ENCODE results near the gene PLEKHA7.

PLEKHA7 gene

GRCh38 chr11:16771350-16772140 lies 242.7 kb downstream of the PLEKHA7 start:
- Mint-ChIP-seq H3K9me3 (no peaks in the 10 kb centered on the region), H3K36me3 (no peaks in the 10 kb centered on the region), H3K4me1 (no peaks in the 10 kb centered on the region), H3K27ac (no peak overlapping the region), H3K27me3 (peaks cover 9% of the 10 kb centered on the region), H3K4me3 (no peak overlapping the region)
- ATAC-seq = no peak

- Mint-ChIP-seq H3K36me3 (no peaks in the 10 kb centered on the region), H3K9me3 (no peaks in the 10 kb centered on the region), H3K27me3 (peaks cover 9% of the 10 kb centered on the region), H3K4me1 (no peaks in the 10 kb centered on the region), H3K27ac (no peak overlapping the region), H3K4me3 (no peak overlapping the region)
- ATAC-seq = no peak
Observed at GRCh38 chr11:16770016-16770415, 244.2 kb downstream of the PLEKHA7 start.

GRCh38 chr11:16769386-16769785 lies 244.8 kb downstream of the PLEKHA7 start:
- no peaks in the 10 kb centered on the region for H3K9me3 Mint-ChIP-seq
- H3K36me3 Mint-ChIP-seq = no peaks in the 10 kb centered on the region
- ATAC-seq = no peak

GRCh38 chr11:16767957-16768356 lies 246.3 kb downstream of the PLEKHA7 start:
- Mint-ChIP-seq H3K9me3 (no peaks in the 10 kb centered on the region), H3K4me3 (no peak overlapping the region), H3K27me3 (peaks cover 9% of the 10 kb centered on the region), H3K36me3 (no peaks in the 10 kb centered on the region), H3K4me1 (no peaks in the 10 kb centered on the region), H3K27ac (no peak overlapping the region)
- ATAC-seq = no peak

More at GRCh38 chr11:16769386-16769785, 244.8 kb downstream of the PLEKHA7 start:
- H3K4me3 Mint-ChIP-seq = no peak overlapping the region
- H3K27ac Mint-ChIP-seq = no peak overlapping the region
- H3K4me1 Mint-ChIP-seq = no peaks in the 10 kb centered on the region
- peaks cover 9% of the 10 kb centered on the region for H3K27me3 Mint-ChIP-seq

GRCh38 chr11:16767137-16767536 lies 247.1 kb downstream of the PLEKHA7 start:
- Mint-ChIP-seq H3K36me3 (no peaks in the 10 kb centered on the region), H3K9me3 (no peaks in the 10 kb centered on the region), H3K27me3 (peaks cover 9% of the 10 kb centered on the region), H3K4me1 (no peaks in the 10 kb centered on the region), H3K4me3 (no peak overlapping the region), H3K27ac (no peak overlapping the region)
- ATAC-seq = no peak

GRCh38 chr11:16764888-16765287 lies 249.3 kb downstream of the PLEKHA7 start:
- no peak for ATAC-seq
- Mint-ChIP-seq H3K9me3 (no peaks in the 10 kb centered on the region), H3K27me3 (peaks cover 9% of the 10 kb centered on the region), H3K36me3 (no peaks in the 10 kb centered on the region), H3K4me3 (no peak overlapping the region), H3K4me1 (peaks cover 3% of the 10 kb centered on the region), H3K27ac (no peak overlapping the region)

- ATAC-seq = no peak
- no peak overlapping the region for H3K27ac Mint-ChIP-seq
Observed at GRCh38 chr11:16763746-16764145, 250.5 kb downstream of the PLEKHA7 start.

GRCh38 chr11:16759857-16760508 lies 254.2 kb downstream of the PLEKHA7 start:
- Mint-ChIP-seq H3K27ac (no peak overlapping the region), H3K4me3 (no peak overlapping the region)
- no peak for ATAC-seq

More at GRCh38 chr11:16763746-16764145, 250.5 kb downstream of the PLEKHA7 start:
- Mint-ChIP-seq H3K4me3 (no peak overlapping the region), H3K36me3 (peaks cover 6% of the 10 kb centered on the region), H3K4me1 (peaks cover 14% of the 10 kb centered on the region), H3K9me3 (no peaks in the 10 kb centered on the region), H3K27me3 (no peaks in the 10 kb centered on the region)

GRCh38 chr11:16758382-16759024 lies 255.7 kb downstream of the PLEKHA7 start:
- Mint-ChIP-seq H3K4me3 (no peak overlapping the region), H3K4me1 (peaks cover 14% of the 10 kb centered on the region), H3K27me3 (no peaks in the 10 kb centered on the region), H3K27ac (no peak overlapping the region), H3K9me3 (no peaks in the 10 kb centered on the region), H3K36me3 (peaks cover 37% of the 10 kb centered on the region)
- ATAC-seq = no peak

More at GRCh38 chr11:16759857-16760508, 254.2 kb downstream of the PLEKHA7 start:
- Mint-ChIP-seq H3K36me3 (peaks cover 27% of the 10 kb centered on the region), H3K4me1 (peaks cover 14% of the 10 kb centered on the region), H3K27me3 (no peaks in the 10 kb centered on the region), H3K9me3 (no peaks in the 10 kb centered on the region)

- H3K36me3 Mint-ChIP-seq = peaks cover 38% of the 10 kb centered on the region
- no peak for ATAC-seq
- H3K27ac Mint-ChIP-seq = no peak overlapping the region
- H3K27me3 Mint-ChIP-seq = no peaks in the 10 kb centered on the region
- H3K9me3 Mint-ChIP-seq = no peaks in the 10 kb centered on the region
- H3K4me3 Mint-ChIP-seq = no peak overlapping the region
- H3K4me1 Mint-ChIP-seq = peaks cover 7% of the 10 kb centered on the region
Observed at GRCh38 chr11:16750417-16750816, 263.8 kb downstream of the PLEKHA7 start.

GRCh38 chr11:16749666-16750065 lies 264.5 kb downstream of the PLEKHA7 start:
- no peak overlapping the region for H3K4me3 Mint-ChIP-seq
- ATAC-seq = no peak

GRCh38 chr11:16749092-16749491 lies 265.1 kb downstream of the PLEKHA7 start:
- peaks cover 20% of the 10 kb centered on the region for H3K4me1 Mint-ChIP-seq
- no peak overlapping the region for H3K4me3 Mint-ChIP-seq
- peaks cover 40% of the 10 kb centered on the region for H3K36me3 Mint-ChIP-seq
- H3K27me3 Mint-ChIP-seq = no peaks in the 10 kb centered on the region
- no peak overlapping the region for H3K27ac Mint-ChIP-seq
- H3K9me3 Mint-ChIP-seq = no peaks in the 10 kb centered on the region
- ATAC-seq = no peak

More at GRCh38 chr11:16749666-16750065, 264.5 kb downstream of the PLEKHA7 start:
- Mint-ChIP-seq H3K4me1 (peaks cover 14% of the 10 kb centered on the region), H3K36me3 (peaks cover 38% of the 10 kb centered on the region), H3K9me3 (no peaks in the 10 kb centered on the region), H3K27me3 (no peaks in the 10 kb centered on the region), H3K27ac (no peak overlapping the region)

- ATAC-seq = no peak
- Mint-ChIP-seq H3K9me3 (no peaks in the 10 kb centered on the region), H3K4me1 (peaks cover 32% of the 10 kb centered on the region), H3K36me3 (peaks cover 32% of the 10 kb centered on the region), H3K4me3 (no peak overlapping the region), H3K27me3 (no peaks in the 10 kb centered on the region), H3K27ac (no peak overlapping the region)
Observed at GRCh38 chr11:16745950-16746605, 268.1 kb downstream of the PLEKHA7 start.

- no peaks in the 10 kb centered on the region for H3K9me3 Mint-ChIP-seq
- H3K4me1 Mint-ChIP-seq = peaks cover 35% of the 10 kb centered on the region
- no peaks in the 10 kb centered on the region for H3K27me3 Mint-ChIP-seq
- H3K4me3 Mint-ChIP-seq = no peak overlapping the region
- ATAC-seq = no peak
- H3K27ac Mint-ChIP-seq = no peak overlapping the region
- H3K36me3 Mint-ChIP-seq = peaks cover 26% of the 10 kb centered on the region
Observed at GRCh38 chr11:16744128-16744725, 270.0 kb downstream of the PLEKHA7 start.

- peaks cover 35% of the 10 kb centered on the region for H3K4me1 Mint-ChIP-seq
- no peak for ATAC-seq
- no peak overlapping the region for H3K4me3 Mint-ChIP-seq
- peaks cover 25% of the 10 kb centered on the region for H3K36me3 Mint-ChIP-seq
- no peaks in the 10 kb centered on the region for H3K27me3 Mint-ChIP-seq
- no peaks in the 10 kb centered on the region for H3K9me3 Mint-ChIP-seq
- no peak overlapping the region for H3K27ac Mint-ChIP-seq
Observed at GRCh38 chr11:16743478-16743877, 270.7 kb downstream of the PLEKHA7 start.
